ENCODE measurements around the gene ZNRF3.

The ZNRF3 gene

GRCh38 chr22:28956506-28956905 is 73.1 kb downstream of the ZNRF3 start:
- no peak for DNase-seq

- DNase-seq = no peak
Observed at GRCh38 chr22:28958611-28959010, 75.2 kb downstream of the ZNRF3 start.

DNA sequence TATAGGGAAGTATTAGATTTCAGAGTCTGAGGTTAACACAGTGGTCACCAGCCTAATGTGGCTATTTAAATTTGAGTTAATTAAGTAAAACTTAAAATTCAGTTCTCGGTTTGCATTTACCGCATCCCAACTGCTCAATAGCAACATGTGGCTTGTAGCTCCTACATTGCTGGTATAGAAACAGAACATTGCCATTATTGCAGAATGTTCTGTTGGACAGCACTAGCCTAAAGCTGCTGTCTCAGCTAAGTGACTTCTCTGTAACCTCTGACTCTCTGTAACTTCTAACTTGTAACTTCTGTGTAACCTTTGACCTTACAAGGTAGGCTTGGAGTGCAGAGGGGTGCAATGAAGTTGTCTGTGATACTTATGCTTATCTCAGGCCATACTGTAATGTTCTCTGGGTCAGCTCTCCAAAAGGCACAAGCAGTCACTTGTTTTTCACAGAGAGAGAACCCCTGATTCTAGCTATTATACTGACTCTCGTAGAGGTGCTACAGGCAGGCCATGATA is 78.7 kb downstream of the ZNRF3 start:
- no peak for DNase-seq

DNA sequence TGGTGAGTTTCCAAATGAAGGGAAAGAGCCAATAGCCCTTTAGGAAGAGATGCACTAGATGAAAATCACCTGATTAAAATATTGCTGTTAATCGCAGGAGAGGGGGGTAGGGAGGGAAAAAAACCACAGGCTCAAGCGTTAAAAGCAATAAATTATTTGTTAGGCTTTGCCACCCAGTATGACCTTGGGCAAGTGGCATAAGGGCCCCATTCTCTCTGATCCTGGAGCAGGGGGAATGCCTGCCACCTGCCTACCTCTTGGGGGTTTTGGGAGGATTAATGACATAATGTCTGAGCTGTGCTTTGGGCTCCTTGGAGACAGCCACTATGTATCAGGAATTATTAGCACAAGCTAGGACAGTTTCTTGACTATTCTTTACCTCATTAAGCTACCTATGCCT is 80.0 kb downstream of the ZNRF3 start:
- DNase-seq = no peak

DNA sequence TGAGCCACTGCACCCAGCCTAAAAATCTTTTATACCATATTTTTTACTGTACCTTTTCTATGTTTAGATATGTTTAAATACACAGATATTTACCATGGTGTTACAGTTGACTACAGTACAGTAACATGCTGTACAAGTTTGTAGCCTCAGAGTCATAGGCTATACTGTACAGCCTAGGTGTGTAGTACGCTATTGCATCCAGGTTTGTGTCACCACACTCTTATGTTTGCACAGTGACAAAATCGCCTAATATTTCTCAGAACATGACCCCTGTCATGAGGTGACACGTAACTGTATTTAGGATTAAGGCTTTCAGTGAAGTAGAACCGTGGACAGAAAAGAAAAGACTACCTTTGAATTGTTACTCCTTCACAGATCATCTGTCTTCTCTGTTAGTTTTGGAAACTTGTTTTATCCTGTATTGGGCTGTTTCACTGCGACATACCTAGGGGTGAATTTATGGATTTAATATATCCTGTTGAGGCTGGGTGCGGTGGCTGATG is 83.8 kb downstream of the ZNRF3 start:
- DNase-seq = no peak

DNA sequence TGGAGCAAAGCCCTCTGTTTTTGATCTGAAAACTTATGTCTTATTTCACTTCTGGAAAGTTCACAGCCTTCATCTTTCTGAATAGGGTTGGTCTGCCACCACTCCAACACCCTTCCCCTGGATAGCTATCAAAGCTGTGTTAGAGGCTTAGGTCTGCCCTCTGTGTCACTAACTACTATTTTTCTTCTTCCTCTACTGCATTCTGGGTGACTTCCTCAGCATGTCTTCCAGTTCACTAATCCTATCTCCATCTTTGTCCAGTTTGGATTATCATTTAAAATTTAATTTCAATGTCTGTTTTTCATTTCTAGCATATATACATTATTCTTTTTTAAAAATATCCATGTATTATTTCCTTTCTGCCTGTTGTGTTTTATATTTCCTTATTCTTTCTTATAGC is 84.6 kb downstream of the ZNRF3 start:
- DNase-seq = no peak

DNA sequence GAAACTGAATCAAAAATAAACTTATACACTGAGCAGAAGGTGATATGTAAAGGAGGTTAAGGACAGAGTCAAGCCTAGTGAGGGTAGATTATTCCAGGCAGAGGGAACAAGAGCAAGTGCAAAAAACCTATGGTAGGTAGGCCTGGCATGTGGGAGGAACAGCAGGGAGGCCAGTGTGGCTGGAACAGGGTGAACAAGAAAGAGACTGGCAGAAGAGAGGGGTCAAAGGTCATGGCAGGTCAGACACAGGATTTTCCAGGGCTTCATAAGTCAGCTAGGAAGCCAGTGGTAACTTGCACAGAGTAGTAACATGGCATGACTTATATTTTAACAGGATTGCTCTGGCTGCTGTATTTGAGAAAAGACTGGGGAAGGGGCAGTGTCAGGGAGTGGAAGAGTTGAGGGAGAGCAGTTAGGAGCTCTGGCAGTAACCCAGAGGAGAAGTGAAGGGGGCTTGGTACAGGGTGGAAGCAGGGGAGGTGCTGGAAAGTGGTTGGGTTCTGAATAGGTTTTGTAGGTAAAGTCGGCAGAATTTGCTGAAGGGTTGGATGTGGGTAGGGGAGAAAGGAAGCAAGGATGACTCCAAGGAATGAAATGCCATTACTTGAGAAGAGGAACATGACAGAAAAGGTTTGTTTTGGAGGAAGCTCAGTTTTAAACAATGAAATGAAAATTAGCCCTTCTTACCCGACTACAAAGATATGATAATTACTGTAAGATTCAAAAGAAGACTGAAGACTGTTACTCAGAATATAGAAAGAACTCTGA is 86.2 kb downstream of the ZNRF3 start:
- no peak for DNase-seq

DNA sequence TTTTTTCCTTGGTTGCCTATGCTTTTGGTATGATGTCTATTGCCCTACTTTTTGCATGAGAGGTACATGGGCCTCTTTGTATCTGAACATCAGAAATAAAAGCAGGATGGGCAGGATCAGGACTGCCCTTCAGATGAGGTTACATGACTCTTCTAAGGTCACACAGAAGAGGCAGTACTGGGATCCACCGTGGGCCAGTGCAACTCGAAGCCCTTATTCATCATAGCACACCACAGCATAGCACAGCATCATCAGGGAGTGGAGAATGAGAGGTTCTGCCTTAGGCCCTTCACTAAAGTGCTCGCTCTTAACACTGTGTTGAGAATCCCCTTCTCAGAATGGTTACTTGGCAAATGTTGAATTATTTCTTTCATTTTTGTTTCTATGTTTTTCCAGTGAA is 90.0 kb downstream of the ZNRF3 start:
- no peak for DNase-seq

- DNase-seq = no peak
Observed at GRCh38 chr22:28977060-28977459, 93.7 kb downstream of the ZNRF3 start.

- no peak for DNase-seq
Observed at GRCh38 chr22:28977481-28977971, 94.2 kb downstream of the ZNRF3 start.

DNA sequence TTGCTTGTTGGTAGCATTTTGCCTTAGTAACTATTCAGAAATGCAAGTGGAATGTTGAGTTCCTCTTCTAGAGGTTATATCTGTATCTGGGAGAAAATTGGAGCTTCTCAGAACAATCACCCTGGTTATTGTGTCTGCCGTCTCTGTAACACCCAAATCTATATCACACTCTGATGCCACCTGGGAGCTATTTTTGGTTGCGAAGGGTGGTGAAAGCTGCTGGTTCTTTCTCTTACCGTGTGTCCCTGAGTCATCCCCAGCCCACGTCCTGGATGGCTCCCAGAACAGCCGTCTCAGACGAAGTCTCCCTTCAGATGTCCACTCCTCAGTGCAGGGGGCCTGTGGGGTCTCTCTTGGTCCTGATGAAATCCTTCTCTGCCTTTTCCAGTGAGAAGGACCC is 94.8 kb downstream of the ZNRF3 start:
- no peak for DNase-seq

- no peak for DNase-seq
Observed at GRCh38 chr22:28978863-28979796, 95.8 kb downstream of the ZNRF3 start.

DNA sequence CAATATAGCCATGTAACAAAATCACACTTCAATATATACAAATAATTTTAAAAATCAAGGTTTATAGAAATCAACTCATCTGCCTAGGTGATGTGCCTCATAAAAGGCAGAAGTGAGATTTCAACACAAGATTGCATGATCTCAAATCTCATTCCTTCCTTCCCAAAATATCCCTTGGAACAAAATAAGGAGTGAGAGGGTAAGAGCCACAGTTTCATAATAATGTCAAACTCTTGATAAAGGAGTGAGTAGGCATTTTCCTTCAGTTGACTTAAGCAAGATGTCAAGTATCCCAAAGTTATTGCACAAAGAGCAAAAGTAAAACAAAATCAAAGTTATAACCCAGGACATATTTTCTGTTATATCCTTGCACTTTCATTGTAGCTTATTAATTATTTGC is 97.0 kb downstream of the ZNRF3 start:
- DNase-seq = no peak

GRCh38 chr22:28981818-28982499 is 98.6 kb downstream of the ZNRF3 start:
- DNase-seq = no peak

GRCh38 chr22:28983190-28983589 is 99.8 kb downstream of the ZNRF3 start:
- no peak for DNase-seq

DNA sequence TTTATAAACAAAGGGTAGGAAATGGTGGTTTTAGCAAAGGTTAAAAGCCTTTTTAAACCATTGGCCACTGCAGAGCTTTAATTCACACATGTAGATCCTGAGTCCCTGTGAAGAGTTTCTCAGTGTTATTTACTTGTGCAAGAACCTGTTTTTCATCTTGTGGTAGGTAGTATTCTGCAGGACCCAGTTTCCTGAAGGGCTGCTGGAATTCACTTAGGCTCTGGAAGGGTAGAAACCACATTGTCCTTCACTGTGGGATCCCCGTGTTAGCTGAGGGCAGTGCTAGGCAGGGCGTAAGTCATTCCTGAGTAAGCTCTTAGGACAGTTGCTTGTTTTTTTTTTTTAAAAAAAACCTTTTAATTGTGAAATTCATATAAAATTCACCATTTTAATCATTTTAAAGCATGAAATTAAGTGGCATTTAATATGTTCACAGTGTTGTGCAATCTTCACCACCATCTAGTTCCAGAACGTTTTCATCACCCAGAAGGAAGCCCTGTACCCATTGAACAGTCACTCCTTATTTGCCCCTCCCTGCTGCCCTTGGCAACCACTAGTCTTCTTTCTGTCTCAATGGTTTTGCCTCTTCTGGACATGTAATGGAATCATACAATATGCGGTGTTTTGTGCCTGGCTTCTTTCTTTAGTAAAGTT is 100.5 kb downstream of the ZNRF3 start:
- DNase-seq = no peak

GRCh38 chr22:28984482-28985158 is 101.2 kb downstream of the ZNRF3 start:
- DNase-seq = no peak

DNA sequence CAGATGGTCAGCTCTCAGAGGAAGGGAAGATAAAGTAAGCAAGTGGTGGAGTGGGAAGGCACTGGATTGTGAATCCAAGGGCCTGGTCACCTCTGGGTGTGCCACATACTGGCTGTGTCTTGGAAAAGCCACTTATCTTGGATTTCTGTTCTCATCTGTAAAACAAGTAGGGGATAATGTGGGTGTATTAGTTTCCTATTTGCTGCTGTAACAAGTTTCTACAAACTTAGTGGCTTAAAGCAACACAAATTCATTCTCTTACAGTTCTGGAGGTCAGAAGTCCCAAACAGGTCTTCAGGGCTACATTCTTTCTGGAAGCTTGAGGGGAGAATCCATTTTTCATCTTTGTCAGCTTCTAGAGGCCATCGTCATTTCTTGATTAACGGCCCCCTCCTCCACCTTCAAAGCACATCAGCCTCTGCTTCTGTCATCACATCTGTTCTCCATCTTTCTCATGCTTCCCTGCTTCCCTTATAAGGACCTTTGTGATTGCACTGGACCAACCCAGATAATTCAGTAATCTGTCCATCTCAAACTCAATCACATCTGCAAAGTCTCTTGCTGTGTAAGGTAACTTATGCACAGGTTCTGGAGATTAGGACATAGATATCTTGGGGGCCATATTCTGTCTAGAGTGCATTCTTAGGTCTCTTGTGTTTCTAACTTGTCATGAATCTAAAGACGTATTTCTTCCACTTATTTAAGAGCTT is 102.4 kb downstream of the ZNRF3 start:
- no peak for DNase-seq

DNA sequence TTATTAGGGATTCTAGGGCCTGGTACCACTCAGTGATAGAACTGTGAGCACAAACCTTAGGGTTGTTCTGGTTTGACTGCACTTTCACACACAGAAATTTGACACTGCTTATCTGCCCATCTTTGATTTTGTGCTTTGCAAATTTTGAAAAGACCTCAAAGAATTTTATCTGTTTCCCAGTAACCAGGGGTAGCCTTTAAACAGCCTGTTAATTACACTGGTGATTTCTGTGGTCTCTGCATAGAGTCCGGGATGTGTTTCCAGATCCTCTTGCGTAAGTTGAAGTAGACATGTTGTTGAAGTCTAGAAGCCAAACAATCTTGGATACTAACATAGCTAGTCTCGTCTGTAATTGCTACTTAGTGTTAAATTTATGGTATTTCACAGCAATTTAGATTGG is 103.0 kb downstream of the ZNRF3 start:
- no peak for DNase-seq

DNA sequence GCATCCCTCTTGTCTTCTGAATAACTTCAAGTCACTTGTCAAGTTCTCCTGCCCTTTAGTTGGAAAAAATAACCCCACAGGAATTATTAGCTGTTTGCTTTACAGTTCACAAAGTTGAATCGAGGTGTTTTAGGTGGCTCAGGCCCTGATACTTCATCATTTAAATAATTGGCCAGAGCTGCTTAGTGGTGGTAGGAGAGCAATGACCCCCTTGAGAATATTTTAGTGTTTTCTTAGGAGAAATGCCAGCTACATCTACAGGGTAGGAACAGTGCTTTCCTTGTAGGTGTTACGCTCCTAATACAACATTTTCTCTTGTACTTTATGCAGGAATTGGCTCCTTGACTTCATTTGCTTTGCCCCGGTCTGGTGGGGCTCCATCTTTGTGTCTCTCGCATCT is 105.1 kb downstream of the ZNRF3 start:
- DNase-seq = no peak

DNA sequence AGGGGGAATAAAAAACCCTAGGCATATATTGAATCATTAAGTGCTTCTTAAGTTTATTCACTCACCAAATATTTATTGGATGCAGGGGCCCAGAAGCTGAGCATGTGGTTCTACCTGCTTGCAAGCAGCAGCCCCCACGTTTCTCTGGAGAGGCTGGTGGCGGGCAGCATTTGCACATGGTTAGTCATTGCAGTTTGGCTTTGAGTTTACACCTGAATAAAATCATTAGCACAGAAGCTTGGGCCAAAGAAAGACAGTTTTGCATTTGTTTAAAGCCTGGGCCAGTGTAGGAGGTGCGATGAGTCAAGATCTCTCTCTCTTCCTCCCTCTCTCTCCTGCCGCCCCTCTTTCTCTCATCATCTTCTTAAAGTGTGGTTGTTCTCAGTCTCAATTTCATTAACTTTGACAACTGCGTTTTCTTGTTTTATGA is 105.7 kb downstream of the ZNRF3 start:
- no peak for DNase-seq
